GM19463 (cell line): ENCODE data around the gene ANKRD13B.

Source experiments
- ATAC-seq: cut with Tn5 transposase; IDR thresholded peaks from one replicate; pipeline ENCODE4 v1.9.1; 2021; ENCODE audit warnings: mild to moderate bottlenecking, moderate library complexity; ENCODE audit not compliant: unreplicated experiment

ANKRD13B gene

DNA sequence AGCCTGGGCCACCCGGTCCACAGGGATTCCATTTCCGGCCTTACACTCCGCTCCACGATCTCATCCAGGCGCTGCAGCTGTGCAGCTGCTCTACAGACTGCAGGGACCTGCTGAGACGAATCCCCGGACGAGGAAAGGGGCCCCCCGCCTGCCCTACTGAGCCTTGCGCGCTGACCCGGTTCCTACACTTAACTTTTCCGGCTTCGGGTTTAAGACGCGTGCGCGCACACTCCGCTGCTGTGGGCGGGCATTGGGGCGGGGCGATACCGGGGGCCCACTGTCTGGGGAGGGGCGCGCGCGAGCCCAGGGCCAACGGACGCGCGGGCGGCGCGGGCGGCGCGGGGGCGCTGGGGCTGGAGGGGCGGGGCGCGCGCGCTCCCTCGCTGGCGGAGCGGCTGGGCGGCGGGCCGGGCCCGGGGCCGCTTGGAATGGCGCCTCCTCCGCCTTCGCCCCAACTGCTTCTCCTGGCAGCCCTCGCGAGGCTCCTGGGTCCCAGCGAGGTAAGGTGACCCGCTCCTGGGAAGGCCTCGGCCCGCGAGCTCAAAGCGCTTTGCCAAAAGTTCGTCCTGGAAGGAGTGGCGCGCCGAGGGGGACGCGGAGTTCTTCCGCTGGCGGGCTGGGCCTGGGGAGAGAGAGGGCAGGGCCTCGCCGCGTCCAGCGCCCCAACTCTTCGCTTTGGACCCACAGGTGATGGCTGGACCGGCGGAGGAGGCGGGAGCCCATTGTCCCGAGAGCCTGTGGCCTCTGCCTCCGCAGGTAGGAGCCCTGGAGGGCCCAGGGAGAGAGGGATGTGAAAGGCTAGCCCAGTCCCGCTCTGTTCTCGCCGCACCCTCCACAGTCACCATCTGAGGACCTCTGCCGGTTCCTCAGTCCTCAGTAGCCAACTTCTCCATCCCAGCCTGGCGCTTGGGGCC is 24.3 kb upstream of the ANKRD13B start, which contains the start of gene TP53I13:
Gene TP53I13, plus strand, starts transcription at position 371 of the 914 bp plus-strand sequence. Its CDS starts 58 bp downstream, at position 429.
- ATAC-seq: peak; percentile 47

DNA sequence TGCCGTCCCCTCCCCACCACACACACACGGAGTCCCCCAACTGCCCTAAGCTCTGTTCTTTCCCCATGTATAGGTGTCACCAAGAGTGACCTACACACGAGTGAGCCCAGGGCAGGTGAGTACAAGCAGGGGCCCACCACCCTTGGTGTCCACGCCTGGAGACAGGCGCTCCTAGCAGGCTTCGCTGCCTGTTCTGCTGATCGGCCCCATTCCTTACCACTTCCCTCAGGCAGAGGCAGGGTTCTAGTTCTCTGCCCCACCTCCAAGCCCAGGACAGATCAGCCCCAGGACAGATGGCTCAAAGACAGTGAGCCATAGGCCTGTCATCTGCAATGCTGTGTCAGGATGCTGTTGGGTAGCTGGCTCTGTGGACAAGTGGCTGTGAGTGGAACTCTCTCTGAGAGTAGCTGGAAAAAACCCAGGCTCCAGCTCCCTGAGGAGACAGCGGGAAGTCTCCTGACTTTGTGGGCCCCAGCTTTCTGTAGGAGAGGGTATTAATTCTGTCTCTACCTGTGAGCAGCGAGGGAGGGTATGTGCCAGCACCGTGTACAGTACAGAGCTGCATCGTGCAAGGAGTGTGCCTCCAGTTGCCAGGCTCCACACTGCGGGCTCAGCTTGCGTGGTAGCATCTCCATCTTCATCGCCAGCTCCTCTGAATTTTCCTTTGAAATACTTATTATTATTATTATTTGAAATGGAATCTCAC is 23.5 kb upstream of the ANKRD13B start:
- ATAC-seq: no peak

DNA sequence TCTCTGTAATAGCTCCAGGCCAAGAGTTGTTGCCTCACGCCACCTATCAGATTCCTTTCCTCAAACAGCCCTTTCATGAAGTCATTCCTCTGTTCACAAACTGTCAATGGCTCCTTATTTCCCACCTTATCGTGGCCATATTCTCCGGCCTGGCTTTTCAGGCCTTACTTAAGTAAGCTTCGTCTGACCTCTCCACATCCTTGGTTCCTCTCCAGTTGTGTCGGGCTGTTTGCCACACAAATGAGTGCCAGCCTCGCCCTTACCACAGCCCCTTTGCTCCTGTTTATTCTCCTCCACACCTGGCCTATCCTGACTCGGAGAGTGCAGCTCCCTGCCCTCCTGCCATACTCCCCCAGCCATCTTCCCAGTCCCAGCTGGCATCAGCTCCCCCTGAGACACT is 22.4 kb upstream of the ANKRD13B start:
- ATAC-seq: no peak

GRCh38 chr17:29571486-29571882 is 21.4 kb upstream of the ANKRD13B start:
- ATAC-seq: no peak

GRCh38 chr17:29571883-29572681 is 20.9 kb upstream of the ANKRD13B start:
- ATAC-seq: no peak

DNA sequence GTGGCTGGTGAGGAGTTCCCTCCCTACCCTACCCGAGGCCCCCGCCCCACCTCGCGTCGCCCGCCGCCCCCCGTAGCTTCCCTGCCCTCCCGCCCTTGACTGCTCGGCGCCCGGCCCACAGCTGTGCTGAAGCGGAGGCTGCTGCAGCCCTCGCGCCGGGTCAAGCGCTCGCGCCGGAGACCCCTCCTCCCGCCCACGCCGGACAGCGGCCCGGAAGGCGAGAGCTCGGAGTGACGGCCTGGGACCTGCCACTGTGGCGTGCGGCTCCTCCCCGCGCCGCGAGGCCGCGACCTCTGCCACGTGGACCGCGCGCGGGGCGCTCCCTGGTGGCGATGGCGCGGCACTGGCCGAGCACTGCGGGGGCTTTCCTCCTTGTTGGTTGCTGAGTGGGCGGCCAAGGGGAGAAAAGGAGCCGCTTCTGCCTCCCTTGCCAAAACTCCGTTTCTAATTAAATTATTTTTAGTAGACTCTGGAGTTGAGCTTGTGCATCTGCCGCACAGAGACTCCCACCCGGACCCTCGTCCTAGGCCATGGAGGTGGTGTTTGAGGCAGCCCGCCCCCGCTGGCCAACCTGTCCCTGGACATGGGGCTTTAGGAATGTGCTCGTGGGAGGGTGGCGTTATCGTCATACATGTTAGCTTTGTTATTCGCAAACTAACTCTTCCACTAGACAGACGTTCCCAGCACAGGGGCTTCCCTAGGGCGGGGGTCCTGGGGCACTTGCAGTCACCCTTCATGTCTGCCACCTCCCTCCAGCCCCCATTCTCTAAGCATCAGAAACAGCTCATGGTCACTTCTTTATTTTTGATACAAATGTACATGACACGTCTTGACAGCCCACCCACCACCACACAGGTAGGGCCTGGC is 20.0 kb upstream of the ANKRD13B start:
- ATAC-seq: no peak

- ATAC-seq: no peak
Measured at GRCh38 chr17:29573558-29573869, 19.4 kb upstream of the ANKRD13B start.

- ATAC-seq: no peak
Measured at GRCh38 chr17:29573871-29574731, 18.8 kb upstream of the ANKRD13B start.

DNA sequence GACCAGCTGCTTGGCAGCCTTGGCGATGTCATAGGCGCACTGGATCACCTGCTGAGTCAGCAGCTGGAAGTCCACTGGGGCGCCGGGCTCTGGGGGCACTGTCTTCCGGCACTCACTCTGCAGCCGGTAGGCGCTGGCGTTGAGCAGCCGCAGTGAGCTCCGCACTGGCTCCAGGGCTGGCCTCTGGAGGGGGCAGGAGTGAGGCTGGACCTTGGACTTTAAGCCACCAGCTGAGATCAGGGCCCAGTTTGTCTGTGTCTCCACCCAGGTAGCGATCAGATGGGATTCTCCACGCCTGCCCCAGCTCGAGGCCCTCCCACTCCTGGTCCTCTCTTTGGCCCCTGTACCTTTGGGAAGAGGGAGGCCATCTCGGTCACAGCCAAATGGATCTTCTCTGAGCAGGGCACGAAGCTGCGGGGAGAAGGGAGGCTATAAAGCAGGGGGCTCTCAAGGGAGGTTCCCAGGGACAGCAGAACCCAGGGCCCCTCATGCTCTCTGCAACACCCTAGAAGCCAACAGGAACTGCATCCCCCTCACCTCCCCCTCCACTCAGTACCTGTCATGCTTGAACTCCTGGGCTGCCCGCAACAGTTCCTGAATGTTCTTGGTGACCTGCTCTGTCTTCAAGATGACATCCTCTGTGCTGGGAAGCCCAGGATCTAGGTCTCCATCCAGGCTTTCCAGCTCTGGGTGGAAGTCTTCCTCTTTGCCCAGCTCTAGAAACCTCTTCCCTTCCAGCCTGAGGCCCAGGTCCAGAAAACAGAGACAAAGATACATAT is 18.0 kb upstream of the ANKRD13B start:
- ATAC-seq: no peak

DNA sequence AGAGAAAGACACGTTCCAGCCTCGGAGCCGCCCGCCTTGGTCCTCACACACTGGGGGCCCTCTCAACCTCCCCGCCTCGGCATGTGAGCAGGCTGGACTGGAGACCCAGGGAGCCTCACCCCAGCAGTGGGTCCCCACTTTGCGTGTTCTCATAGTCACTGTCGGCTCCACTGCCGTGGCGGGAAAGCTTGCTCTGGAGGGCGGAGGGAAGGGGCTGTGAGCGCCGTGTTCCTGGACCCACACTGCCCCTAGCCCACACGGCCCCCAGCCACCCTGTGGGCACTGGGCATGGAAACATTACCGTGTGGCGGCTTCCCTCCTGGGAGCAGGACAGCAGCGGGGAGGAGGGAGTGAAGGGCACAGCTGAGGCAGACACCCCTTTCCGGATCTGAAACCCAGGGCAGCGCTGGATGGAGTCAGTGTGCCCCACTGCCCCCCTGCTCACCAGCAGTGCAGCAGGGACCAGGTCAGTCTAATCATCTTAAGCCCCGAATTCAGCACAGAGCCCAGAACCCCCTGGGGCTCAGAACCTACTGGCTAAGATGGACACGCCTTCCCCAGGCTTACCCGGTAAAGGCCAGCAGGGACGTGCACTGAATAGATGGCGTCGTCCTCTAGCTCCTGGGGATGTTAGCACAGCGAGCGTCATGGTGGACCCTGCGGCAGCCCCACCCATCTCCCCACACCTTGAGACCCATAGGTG is 17.3 kb upstream of the ANKRD13B start:
- ATAC-seq: no peak

GRCh38 chr17:29576214-29577000 is 16.5 kb upstream of the ANKRD13B start:
- no peak for ATAC-seq

GRCh38 chr17:29577001-29577370 is 15.9 kb upstream of the ANKRD13B start:
- no peak for ATAC-seq

DNA sequence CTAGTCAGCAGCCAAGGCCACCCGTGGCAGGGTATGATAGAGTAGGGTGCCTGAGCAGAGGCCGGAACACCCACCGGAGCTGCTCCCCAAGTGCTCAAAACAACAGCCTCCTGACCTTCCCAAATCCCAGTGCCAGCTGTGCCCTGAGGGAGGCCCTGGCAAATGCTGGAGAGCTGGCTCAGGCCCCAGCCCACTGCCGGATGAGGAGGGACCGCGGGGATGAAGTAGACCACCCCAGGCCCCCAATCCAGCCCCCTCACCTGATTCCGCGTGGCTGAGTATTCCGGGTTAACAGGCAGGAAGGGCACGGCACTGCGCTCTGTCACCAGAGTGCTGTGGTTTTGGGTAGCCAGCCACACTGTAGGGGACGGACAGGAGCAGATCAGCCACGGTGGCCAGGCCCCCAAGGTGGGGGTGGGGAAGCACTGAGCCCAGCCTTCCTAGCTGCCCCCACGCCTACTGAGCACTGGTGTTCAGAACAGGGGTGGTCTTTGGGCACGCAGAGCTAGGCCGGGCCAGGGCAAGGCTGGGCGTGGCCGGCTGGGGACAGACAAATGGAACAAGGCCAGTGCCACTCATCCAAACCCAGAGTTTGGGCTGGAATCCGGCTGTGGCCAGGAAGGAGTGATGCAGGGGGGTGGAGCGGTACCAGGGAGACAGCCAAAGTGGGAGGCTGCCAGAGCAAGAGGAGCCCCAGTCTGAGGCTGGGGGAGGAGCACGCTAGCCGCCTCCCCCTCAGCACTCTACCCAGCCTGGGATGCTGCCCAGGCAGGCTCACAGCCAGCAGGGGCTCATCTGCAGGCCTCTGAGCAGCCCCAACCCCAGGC is 15.3 kb upstream of the ANKRD13B start:
- ATAC-seq: no peak

GRCh38 chr17:29578626-29579485 is 14.1 kb upstream of the ANKRD13B start:
- no peak for ATAC-seq
